Loucy (cell line): ENCODE measurements around the gene FAM193A.

Source experiments
- EZH2phosphoT487 ChIP-seq: fragments of 200-600 bp; IDR thresholded peaks from 2 replicates; pipeline ENCODE4 v1.6.1; 2018; ENCODE audit warnings: antibody characterized with exemption, mild to moderate bottlenecking, moderate library complexity, borderline replicate concordance
- TF ChIP-seq, protein P1 (sequence below): fragments of 200-600 bp; sonication (generic); conservative IDR thresholded peaks from 2 replicates; pipeline ENCODE4 v1.5.1; 2014; ENCODE audit warnings: mild to moderate bottlenecking, antibody characterized with exemption, low read length

DNA sequence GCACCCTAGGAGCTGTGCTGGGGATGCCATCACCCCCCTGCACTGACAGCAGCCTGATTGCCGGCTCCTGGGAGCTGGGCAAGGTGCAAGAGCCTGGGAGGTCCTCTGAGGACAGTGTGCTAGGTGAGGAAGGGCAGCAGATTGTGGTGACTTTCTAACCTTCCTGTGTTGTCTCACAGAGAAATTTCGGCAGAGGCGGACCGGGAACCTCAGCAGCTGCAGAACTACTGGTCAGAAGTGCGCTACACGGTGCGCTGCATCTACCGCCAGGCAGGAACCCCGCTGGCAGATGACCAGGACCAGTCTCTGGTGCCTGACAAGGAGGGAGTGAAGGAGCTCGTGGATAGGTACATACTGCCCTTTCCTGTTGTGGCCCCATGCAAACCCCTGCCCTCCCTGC, 89.8 kb downstream of the FAM193A start:
- TF ChIP-seq, protein P1, sequence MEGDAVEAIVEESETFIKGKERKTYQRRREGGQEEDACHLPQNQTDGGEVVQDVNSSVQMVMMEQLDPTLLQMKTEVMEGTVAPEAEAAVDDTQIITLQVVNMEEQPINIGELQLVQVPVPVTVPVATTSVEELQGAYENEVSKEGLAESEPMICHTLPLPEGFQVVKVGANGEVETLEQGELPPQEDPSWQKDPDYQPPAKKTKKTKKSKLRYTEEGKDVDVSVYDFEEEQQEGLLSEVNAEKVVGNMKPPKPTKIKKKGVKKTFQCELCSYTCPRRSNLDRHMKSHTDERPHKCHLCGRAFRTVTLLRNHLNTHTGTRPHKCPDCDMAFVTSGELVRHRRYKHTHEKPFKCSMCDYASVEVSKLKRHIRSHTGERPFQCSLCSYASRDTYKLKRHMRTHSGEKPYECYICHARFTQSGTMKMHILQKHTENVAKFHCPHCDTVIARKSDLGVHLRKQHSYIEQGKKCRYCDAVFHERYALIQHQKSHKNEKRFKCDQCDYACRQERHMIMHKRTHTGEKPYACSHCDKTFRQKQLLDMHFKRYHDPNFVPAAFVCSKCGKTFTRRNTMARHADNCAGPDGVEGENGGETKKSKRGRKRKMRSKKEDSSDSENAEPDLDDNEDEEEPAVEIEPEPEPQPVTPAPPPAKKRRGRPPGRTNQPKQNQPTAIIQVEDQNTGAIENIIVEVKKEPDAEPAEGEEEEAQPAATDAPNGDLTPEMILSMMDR = no peak
- no peak for TF ChIP-seq EZH2phosphoT487
